Prostate gland (tissue), 2 donors: ENCODE data around the gene TNRC6C. TPM values are rescaled to one million over a fixed set of nuclear protein-coding genes. Genes with fewer than 3 reads are reported as not detected.

Source experiments
- DNase-seq: peaks from one replicate; pipeline ENCODE4 v3.0.0-alpha.2; 2019; ENCODE audit warnings: low spot score
- H3K27ac ChIP-seq, 2 donors: fragments of 200-600 bp; sonication (generic); 2 replicates each; pipeline ENCODE4 v1.5.1; 2017 to 2019
- H3K27me3 ChIP-seq: fragments of 200-600 bp; sonication (generic); replicated peaks from 2 replicates; pipeline ENCODE4 v1.5.1; 2019; ENCODE audit not compliant: insufficient read depth
- H3K36me3 ChIP-seq, 2 donors: fragments of 200-600 bp; sonication (generic); 1 replicate in 1 of 2; 2 replicates in 1 of 2; pipeline versions ENCODE4 v1.5.1 to v1.8.1; 2017 to 2019
- H3K4me1 ChIP-seq: fragments of 200-600 bp; sonication (generic); replicated peaks from 2 replicates; pipeline ENCODE4 v1.5.1; 2019
- H3K4me3 ChIP-seq, 2 donors: fragments of 200-600 bp; sonication (generic); 2 replicates each; pipeline ENCODE4 v1.5.1; 2017 to 2019
- H3K9me3 ChIP-seq: fragments of 200-600 bp; sonication (generic); 2 replicates; pipeline ENCODE4 v1.5.1; 2017
- POLR2A ChIP-seq: fragments of 450-650 bp; IDR thresholded peaks from one replicate; pipeline ENCODE4 v1.6.1; 2016; ENCODE audit warnings: antibody characterized with exemption, mild to moderate bottlenecking
- POLR2AphosphoS5 ChIP-seq: sonication (generic); formaldehyde crosslinking; IDR thresholded peaks from one replicate; pipeline ENCODE4 v1.6.1; 2017; ENCODE audit warnings: antibody characterized with exemption
- WGBS: methylation state at CpG from one replicate; pipeline ENCODE4 v1.1.5; 2018; 5-methylcytosine and 5-hydroxymethylcytosine counted together
- intact Hi-C: fragments of 100-400 bp; cut with DNase I; formaldehyde crosslinking; loops from one replicate; pipeline ENCODE4 v1.14.2; 2022
- total RNA-seq, 2 donors: library from RNA; depleted of rRNA; stranded (reverse); fragments of >200 nt; gene quantifications; one replicate each; pipeline ENCODE4 v1.1.0, GENCODE V29; 2016
- TF ChIP-seq, protein P1 (sequence below), 4 experiments: fragments of 200-600 bp in 2 of 4; fragments of 450-650 bp in 2 of 4; sonication (generic) in 2 of 4; IDR thresholded peaks; 1 replicate in 3 of 4; 2 replicates in 1 of 4; pipeline ENCODE4 v1.5.1; 2016 to 2019; ENCODE audit warnings: antibody characterized with exemption in 4 of 4, mild to moderate bottlenecking in 2 of 4, moderate library complexity in 2 of 4

The TNRC6C gene
- total RNA-seq, 2 donors from 2014 or later = 15.5 to 29.7 TPM

DNA sequence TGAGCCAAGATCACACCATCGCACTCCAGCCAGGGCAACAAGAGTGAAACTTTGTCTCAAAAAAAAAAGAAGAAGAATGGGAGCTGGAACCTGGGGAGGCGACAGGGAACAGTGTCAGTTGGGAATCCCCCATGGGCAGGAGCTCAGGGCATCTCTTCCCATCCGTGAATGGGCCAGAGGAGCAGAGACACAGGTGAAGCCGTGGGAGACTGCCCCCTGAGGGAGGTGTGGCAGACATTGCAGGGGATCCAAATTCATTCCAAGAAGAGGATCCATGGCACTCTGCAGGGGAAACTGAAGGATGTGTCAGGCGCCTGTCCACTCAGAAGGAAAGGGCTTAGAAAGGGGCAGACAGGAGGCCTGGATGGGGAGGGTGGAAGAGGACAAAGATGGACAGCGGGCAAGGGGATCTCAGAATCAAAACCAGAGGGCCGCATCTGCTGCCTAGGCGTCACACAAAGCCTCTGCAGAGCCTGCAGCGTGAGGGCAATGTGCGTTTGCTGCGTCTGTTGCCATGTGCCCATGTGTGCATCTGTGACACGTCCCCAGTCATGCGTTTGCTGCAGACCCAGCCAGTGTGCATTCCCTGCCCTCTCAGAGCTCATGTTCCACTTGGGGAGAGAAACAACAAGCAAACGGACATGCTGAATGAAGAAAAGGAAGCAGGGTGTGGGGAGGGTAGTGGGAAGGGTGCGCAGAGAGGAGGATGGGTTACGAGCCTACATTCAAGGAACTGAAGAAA, 30.6 kb upstream of the TNRC6C start:
- Histone ChIP-seq H3K36me3 (no peaks in the 10 kb centered on the region), H3K4me3 (no peak overlapping the region), H3K27me3 (peaks cover 2% of the 10 kb centered on the region), H3K27ac (no peak overlapping the region), H3K4me1 (no peaks in the 10 kb centered on the region), H3K9me3 (no peaks in the 10 kb centered on the region)
- TF ChIP-seq POLR2AphosphoS5 (no peak), POLR2A (no peak)
- TF ChIP-seq, protein P1, sequence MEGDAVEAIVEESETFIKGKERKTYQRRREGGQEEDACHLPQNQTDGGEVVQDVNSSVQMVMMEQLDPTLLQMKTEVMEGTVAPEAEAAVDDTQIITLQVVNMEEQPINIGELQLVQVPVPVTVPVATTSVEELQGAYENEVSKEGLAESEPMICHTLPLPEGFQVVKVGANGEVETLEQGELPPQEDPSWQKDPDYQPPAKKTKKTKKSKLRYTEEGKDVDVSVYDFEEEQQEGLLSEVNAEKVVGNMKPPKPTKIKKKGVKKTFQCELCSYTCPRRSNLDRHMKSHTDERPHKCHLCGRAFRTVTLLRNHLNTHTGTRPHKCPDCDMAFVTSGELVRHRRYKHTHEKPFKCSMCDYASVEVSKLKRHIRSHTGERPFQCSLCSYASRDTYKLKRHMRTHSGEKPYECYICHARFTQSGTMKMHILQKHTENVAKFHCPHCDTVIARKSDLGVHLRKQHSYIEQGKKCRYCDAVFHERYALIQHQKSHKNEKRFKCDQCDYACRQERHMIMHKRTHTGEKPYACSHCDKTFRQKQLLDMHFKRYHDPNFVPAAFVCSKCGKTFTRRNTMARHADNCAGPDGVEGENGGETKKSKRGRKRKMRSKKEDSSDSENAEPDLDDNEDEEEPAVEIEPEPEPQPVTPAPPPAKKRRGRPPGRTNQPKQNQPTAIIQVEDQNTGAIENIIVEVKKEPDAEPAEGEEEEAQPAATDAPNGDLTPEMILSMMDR (IDR thresholded peaks at IDR 0.05) = no peak
- DNase-seq = no peak
- intact Hi-C loops = no loop called here
- WGBS = 87% methylated on average over 16 of the region's 16 CpGs

DNA sequence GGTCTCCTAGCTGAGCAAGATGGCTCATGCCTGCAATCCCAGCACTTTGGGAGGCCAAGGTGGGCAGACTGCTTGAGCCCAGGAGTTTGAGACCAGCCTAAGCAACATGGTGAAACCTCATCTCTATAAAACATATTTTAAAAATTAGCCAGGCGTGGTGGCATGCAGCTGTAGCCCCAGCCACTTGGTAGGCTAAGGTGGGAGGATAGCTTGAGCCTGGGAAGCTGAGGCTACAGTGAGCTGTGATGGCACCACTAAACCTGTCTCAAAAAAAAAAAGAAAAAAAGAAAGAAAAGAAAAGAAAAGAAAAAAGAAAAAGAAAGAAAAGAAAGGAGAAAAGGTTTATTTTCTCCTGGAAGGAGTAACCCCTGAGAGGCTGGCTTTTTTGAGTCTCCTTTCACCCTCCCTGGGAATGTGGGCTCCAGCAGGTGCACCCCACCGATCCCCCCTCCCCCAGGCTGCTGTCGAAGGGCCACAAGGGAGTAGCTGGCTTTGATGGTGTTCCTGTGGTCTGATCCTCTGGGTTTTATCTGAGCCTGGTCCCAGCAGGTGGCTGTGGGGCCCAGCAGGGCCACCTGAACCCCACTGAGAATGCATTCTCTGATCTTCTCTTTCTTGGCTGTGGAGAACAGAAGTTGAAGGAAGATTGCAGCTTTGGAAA, 29.9 kb upstream of the TNRC6C start:
- Histone ChIP-seq H3K9me3 (no peaks in the 10 kb centered on the region), H3K27ac (no peak overlapping the region), H3K4me1 (no peaks in the 10 kb centered on the region), H3K27me3 (peaks cover 2% of the 10 kb centered on the region), H3K36me3 (no peaks in the 10 kb centered on the region), H3K4me3 (no peak overlapping the region)
- WGBS = 80% methylated on average over 3 of the region's 3 CpGs
- TF ChIP-seq POLR2A (no peak), POLR2AphosphoS5 (no peak)
- TF ChIP-seq, protein P1 (IDR thresholded peaks at IDR 0.05) = no peak
- intact Hi-C loops = no loop called here
- no peak for DNase-seq

DNA sequence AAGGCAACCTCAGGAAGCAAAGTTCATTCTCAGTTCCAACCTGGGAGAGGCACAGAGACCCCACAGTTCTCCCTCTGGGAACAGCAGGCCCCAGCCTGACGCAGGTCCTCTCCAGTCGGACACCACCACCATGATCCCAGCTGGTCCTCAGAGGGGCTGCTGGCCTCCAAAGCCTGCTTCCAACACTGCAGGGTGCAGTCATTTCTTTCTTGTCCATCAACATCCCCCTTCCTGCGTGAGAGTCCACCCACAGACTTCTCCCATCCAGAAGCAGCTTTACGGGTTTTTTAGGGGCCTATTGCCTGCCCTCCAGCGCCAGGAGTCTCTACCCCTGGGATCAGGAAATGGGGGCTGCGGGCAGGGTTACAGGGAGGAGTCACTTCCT, 29.3 kb upstream of the TNRC6C start:
- H3K36me3 ChIP-seq = no peaks in the 10 kb centered on the region
- WGBS = 92% methylated on average over 6 of the region's 6 CpGs
- H3K27ac ChIP-seq = no peak overlapping the region
- peaks cover 2% of the 10 kb centered on the region for H3K27me3 ChIP-seq
- intact Hi-C loops = no loop called here
- H3K4me3 ChIP-seq = no peak overlapping the region
- no peak for TF ChIP-seq POLR2A
- TF ChIP-seq, protein P1 (IDR thresholded peaks at IDR 0.05) = no peak
- TF ChIP-seq POLR2AphosphoS5 = no peak
- no peaks in the 10 kb centered on the region for H3K4me1 ChIP-seq
- no peak for DNase-seq
- H3K9me3 ChIP-seq = no peaks in the 10 kb centered on the region

DNA sequence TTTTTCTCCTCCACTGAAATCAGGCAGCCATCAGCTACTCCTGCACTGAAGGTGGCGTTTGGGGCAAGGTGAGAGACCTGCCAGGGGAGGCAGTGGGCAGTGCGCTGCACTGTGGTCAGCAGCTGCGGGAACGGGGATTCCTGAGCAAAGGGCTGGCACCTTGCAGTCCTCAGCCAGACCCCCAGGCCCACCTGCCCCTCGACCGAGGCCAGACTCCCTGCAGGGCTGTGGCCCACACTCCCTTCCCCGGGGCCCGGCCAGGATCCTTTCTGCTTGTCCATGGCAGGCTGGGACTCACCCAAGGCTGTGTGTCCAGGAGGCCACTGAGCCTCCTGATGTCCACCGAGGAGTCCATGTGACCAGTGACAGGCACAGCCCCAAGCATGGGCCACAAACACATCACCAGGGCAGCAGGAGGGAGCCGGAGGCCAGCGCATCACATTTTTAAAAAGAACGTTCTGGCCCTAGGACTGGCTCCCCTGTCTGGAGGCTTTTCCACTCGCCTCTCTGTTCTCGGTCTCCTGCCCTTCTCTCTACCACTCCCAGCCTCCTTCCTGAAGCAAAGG, 28.5 kb upstream of the TNRC6C start:
- WGBS = 91% methylated on average over 14 of the region's 14 CpGs
- H3K27me3 ChIP-seq = peaks cover 2% of the 10 kb centered on the region
- TF ChIP-seq POLR2AphosphoS5 = no peak
- no peak for TF ChIP-seq POLR2A
- TF ChIP-seq, protein P1 (IDR thresholded peaks at IDR 0.05) = no peak
- H3K9me3 ChIP-seq = no peaks in the 10 kb centered on the region
- H3K36me3 ChIP-seq = no peaks in the 10 kb centered on the region
- H3K4me1 ChIP-seq = no peaks in the 10 kb centered on the region
- H3K27ac ChIP-seq = no peak overlapping the region
- H3K4me3 ChIP-seq = no peak overlapping the region
- DNase-seq = no peak
- intact Hi-C loops = no loop called here
